H9 (cell line): ENCODE measurements around the gene GTF2F2. TPM values are rescaled to one million over a fixed set of nuclear protein-coding genes. Genes with fewer than 3 reads are reported as not detected.

ENCODE experiments used
- DNase-seq: peaks from one replicate; pipeline ENCODE4 v3.0.0-alpha.2; 2017
- H2AFZ ChIP-seq: one replicate; pipeline ENCODE4 v1.6.1; 2013; ENCODE audit warnings: mild to moderate bottlenecking, low read length, control low read depth, moderate library complexity
- H2AK5ac ChIP-seq: 2 replicates; pipeline ENCODE4 v1.6.1; 2013; ENCODE audit warnings: low read length, control low read depth, mixed read lengths; ENCODE audit not compliant: insufficient read length
- H2BK120ac ChIP-seq: one replicate; pipeline ENCODE4 v1.6.1; 2013; ENCODE audit warnings: low read depth, mild to moderate bottlenecking, low read length, control low read depth, inconsistent platforms; ENCODE audit not compliant: poor library complexity, severe bottlenecking
- H2BK12ac ChIP-seq: 2 replicates; pipeline ENCODE4 v1.6.1; 2013; ENCODE audit warnings: low read length, control low read depth, mixed read lengths, low read depth; ENCODE audit not compliant: insufficient read length
- H2BK15ac ChIP-seq: 2 replicates; pipeline ENCODE4 v1.6.1; 2013; ENCODE audit warnings: low read depth, low read length, control low read depth
- H2BK20ac ChIP-seq: one replicate; pipeline ENCODE4 v1.6.1; 2013; ENCODE audit warnings: low read depth, mild to moderate bottlenecking, low read length, control low read depth, inconsistent platforms; ENCODE audit not compliant: poor library complexity, severe bottlenecking
- H2BK5ac ChIP-seq: 2 replicates; pipeline ENCODE4 v1.6.1; 2013; ENCODE audit warnings: low read length, control low read depth, mixed read lengths; ENCODE audit not compliant: insufficient read length
- H3K14ac ChIP-seq: 2 replicates; pipeline ENCODE4 v1.6.1; 2013; ENCODE audit warnings: low read length, control low read depth; ENCODE audit not compliant: insufficient read depth
- H3K18ac ChIP-seq: 2 replicates; pipeline ENCODE4 v1.6.1; 2013; ENCODE audit warnings: low read depth, mild to moderate bottlenecking, mixed read lengths, low read length, control low read depth; ENCODE audit not compliant: insufficient read length
- H3K23ac ChIP-seq: 2 replicates; pipeline ENCODE4 v1.6.1; 2013; ENCODE audit warnings: low read length, control low read depth, mixed read lengths, low read depth; ENCODE audit not compliant: insufficient read length
- H3K23me2 ChIP-seq: 2 replicates; pipeline ENCODE4 v1.6.1; 2013; ENCODE audit warnings: low read depth, mild to moderate bottlenecking, mixed read lengths, low read length, control low read depth; ENCODE audit not compliant: insufficient read length, poor library complexity, severe bottlenecking
- H3K27ac ChIP-seq: 2 replicates; pipeline ENCODE4 v1.5.1; 2013; ENCODE audit warnings: low read length, control low read depth, mixed read lengths, low read depth; ENCODE audit not compliant: insufficient read length
- H3K27me3 ChIP-seq: 2 replicates; pipeline ENCODE4 v1.6.1; 2013; ENCODE audit warnings: low read length, control low read depth, inconsistent platforms; ENCODE audit not compliant: insufficient read depth
- H3K4ac ChIP-seq: 2 replicates; pipeline ENCODE4 v1.6.1; 2013; ENCODE audit warnings: low read depth, mild to moderate bottlenecking, control low read depth, inconsistent platforms, low read length, moderate library complexity
- H3K4me1 ChIP-seq: 2 replicates; pipeline ENCODE4 v1.6.1; 2013; ENCODE audit warnings: low read length, control low read depth, inconsistent platforms; ENCODE audit not compliant: insufficient read depth
- H3K4me2 ChIP-seq: 2 replicates; pipeline ENCODE4 v1.6.1; 2013; ENCODE audit warnings: low read length, control low read depth, mixed read lengths; ENCODE audit not compliant: insufficient read length, insufficient read depth
- H3K56ac ChIP-seq: 2 replicates; pipeline ENCODE4 v1.6.1; 2013; ENCODE audit warnings: low read depth, mild to moderate bottlenecking, mixed read lengths, low read length, control low read depth; ENCODE audit not compliant: insufficient read length
- H3K79me1 ChIP-seq: 2 replicates; pipeline ENCODE4 v1.6.1; 2013; ENCODE audit warnings: low read depth, mild to moderate bottlenecking, moderate library complexity, low read length, control low read depth, inconsistent platforms; ENCODE audit not compliant: insufficient read depth, poor library complexity, severe bottlenecking
- H3K79me2 ChIP-seq: 2 replicates; pipeline ENCODE4 v1.6.1; 2013; ENCODE audit warnings: low read length, control low read depth, inconsistent platforms; ENCODE audit not compliant: insufficient read depth
- H3K9ac ChIP-seq: 2 replicates; pipeline ENCODE4 v1.6.1; 2013; ENCODE audit warnings: low read length, control low read depth, mixed read lengths; ENCODE audit not compliant: insufficient read length; ENCODE audit errors: extremely low read depth
- H3K9me3 ChIP-seq: one replicate; pipeline ENCODE4 v1.6.1; 2013; ENCODE audit warnings: low read depth, low read length, inconsistent platforms; ENCODE audit not compliant: control insufficient read depth
- H3T11ph ChIP-seq: one replicate; pipeline ENCODE4 v1.6.1; 2013; ENCODE audit warnings: mild to moderate bottlenecking, low read length, control low read depth, inconsistent platforms
- H4K20me1 ChIP-seq: one replicate; pipeline ENCODE4 v1.6.1; 2013; ENCODE audit not compliant: control insufficient read depth, insufficient read length, insufficient read depth
- H4K5ac ChIP-seq: 2 replicates; pipeline ENCODE4 v1.6.1; 2013; ENCODE audit warnings: low read depth, mild to moderate bottlenecking, mixed read lengths, low read length, control low read depth; ENCODE audit not compliant: insufficient read length
- H4K8ac ChIP-seq: replicated peaks from 2 replicates; pipeline ENCODE4 v1.6.1; 2013; ENCODE audit warnings: low read length, control low read depth, mixed read lengths, low read depth; ENCODE audit not compliant: insufficient read length
- H4K91ac ChIP-seq: 2 replicates; pipeline ENCODE4 v1.6.1; 2013; ENCODE audit warnings: low read depth, mild to moderate bottlenecking, moderate library complexity, mixed read lengths, low read length, control low read depth; ENCODE audit not compliant: insufficient read length
- H3K27ac Mint-ChIP-seq, 3 experiments: 2 replicates in 2 of 3; 3 replicates in 1 of 3; pipeline ENCODE4 v1.8.0; 2020 to 2021; ENCODE audit warnings: mixed read lengths in 3 of 3, mild to moderate bottlenecking in 1 of 3, moderate library complexity in 1 of 3
- H3K27me3 Mint-ChIP-seq: 2 replicates; pipeline ENCODE4 v1.8.0; 2021; ENCODE audit warnings: low read depth, mild to moderate bottlenecking, moderate library complexity, mixed read lengths
- H3K36me3 Mint-ChIP-seq, 3 experiments: 2 replicates in 2 of 3; 3 replicates in 1 of 3; pipeline ENCODE4 v1.8.0; 2020 to 2021; ENCODE audit warnings: low read depth in 3 of 3, mixed read lengths in 3 of 3; ENCODE audit not compliant: insufficient read depth in 1 of 3
- H3K4me1 Mint-ChIP-seq, 2 experiments: 2 replicates each; pipeline ENCODE4 v1.8.0; 2020; ENCODE audit warnings: mixed read lengths in 2 of 2
- H3K4me3 Mint-ChIP-seq, 2 experiments: 2 replicates in 1 of 2; 3 replicates in 1 of 2; pipeline ENCODE4 v1.8.0; 2020 to 2021; ENCODE audit warnings: mild to moderate bottlenecking in 2 of 2, mixed read lengths in 2 of 2, moderate library complexity in 1 of 2
- H3K9me3 Mint-ChIP-seq, 2 experiments: 2 replicates in 1 of 2; 3 replicates in 1 of 2; pipeline ENCODE4 v1.8.0; 2020; ENCODE audit warnings: mild to moderate bottlenecking in 2 of 2, mixed read lengths in 2 of 2, moderate library complexity in 1 of 2
- WGBS: extraction: QIAGEN DNeasy Blood & Tissue Kit; methylation state at CpG from one replicate; pipeline ENCODE4 v1.1.7; 2013; ENCODE audit warnings: missing lambda C conversion rate, low lambda C conversion rate, mixed read lengths; ENCODE audit not compliant: insufficient read length; ENCODE audit errors: extremely low coverage; 5-methylcytosine and 5-hydroxymethylcytosine counted together
- total RNA-seq: library from RNA; stranded (reverse); gene quantifications from 2 replicates; pipeline ENCODE4 v1.2.1, GENCODE V29; 2021
- TF ChIP-seq, protein P1 (sequence below): fragments of 200-600 bp; sonication (generic); conservative IDR thresholded peaks from 3 replicates; pipeline ENCODE4 v1.8.0; 2021; ENCODE audit warnings: antibody characterized with exemption, mild to moderate bottlenecking

GTF2F2 gene
- total RNA-seq, 1 experiment from 2014 or later, result 29.6 TPM

GRCh38 chr13:45180713-45181601, 60.6 kb downstream of the GTF2F2 start:
- Mint-ChIP-seq H3K4me3 (no peak overlapping the region), H3K27me3 (no peaks in the 10 kb centered on the region), H3K27ac (no peak overlapping the region), H3K36me3 (peaks cover 0 to 4% (median 2%) of the 10 kb centered on the region in 3 experiments; a peak in 4 of 7 replicates), H3K4me1 (peaks cover 0 to 5% of the 10 kb centered on the region in 2 experiments; a peak in 1 of 4 replicates), H3K9me3 (no peaks in the 10 kb centered on the region)
- H2BK20ac ChIP-seq, result no peak overlapping the region
- H2BK5ac ChIP-seq, result no peak overlapping the region
- H3K27me3 ChIP-seq, result no peaks in the 10 kb centered on the region
- H2BK15ac ChIP-seq, result no peak overlapping the region
- H3K4me1 ChIP-seq, result no peaks in the 10 kb centered on the region
- H3K56ac ChIP-seq, result no peak overlapping the region
- H3K18ac ChIP-seq, result no peak overlapping the region
- H2AK5ac ChIP-seq, result no peak overlapping the region
- no peak overlapping the region for H4K8ac ChIP-seq
- peaks cover 3% of the 10 kb centered on the region for H4K20me1 ChIP-seq
- H3T11ph ChIP-seq, result no peak overlapping the region
- no peak overlapping the region for H2BK12ac ChIP-seq
- no peak for DNase-seq
- H3K14ac ChIP-seq, result no peak overlapping the region
- H3K27ac ChIP-seq, result no peak overlapping the region
- no peak overlapping the region for H4K91ac ChIP-seq
- H3K4me2 ChIP-seq, result no peak overlapping the region
- no peaks in the 10 kb centered on the region for H3K79me1 ChIP-seq
- H3K4ac ChIP-seq, result no peak overlapping the region
- no peak overlapping the region for H4K5ac ChIP-seq
- no peak overlapping the region for H3K9ac ChIP-seq
- no peaks in the 10 kb centered on the region for H3K23me2 ChIP-seq
- no peaks in the 10 kb centered on the region for H3K79me2 ChIP-seq
- H2AFZ ChIP-seq, result no peak overlapping the region
- no CpG with 5 or more reads among the region's 7 CpGs for WGBS
- H2BK120ac ChIP-seq, result no peak overlapping the region
- TF ChIP-seq, protein P1, sequence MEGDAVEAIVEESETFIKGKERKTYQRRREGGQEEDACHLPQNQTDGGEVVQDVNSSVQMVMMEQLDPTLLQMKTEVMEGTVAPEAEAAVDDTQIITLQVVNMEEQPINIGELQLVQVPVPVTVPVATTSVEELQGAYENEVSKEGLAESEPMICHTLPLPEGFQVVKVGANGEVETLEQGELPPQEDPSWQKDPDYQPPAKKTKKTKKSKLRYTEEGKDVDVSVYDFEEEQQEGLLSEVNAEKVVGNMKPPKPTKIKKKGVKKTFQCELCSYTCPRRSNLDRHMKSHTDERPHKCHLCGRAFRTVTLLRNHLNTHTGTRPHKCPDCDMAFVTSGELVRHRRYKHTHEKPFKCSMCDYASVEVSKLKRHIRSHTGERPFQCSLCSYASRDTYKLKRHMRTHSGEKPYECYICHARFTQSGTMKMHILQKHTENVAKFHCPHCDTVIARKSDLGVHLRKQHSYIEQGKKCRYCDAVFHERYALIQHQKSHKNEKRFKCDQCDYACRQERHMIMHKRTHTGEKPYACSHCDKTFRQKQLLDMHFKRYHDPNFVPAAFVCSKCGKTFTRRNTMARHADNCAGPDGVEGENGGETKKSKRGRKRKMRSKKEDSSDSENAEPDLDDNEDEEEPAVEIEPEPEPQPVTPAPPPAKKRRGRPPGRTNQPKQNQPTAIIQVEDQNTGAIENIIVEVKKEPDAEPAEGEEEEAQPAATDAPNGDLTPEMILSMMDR, result no peak
- H3K9me3 ChIP-seq, result no peaks in the 10 kb centered on the region
- H3K23ac ChIP-seq, result no peak overlapping the region
